Astrocyte (in vitro differentiated cells and primary cell): Measurements from ENCODE around the gene ITIH2. TPM values are rescaled to one million over a fixed set of nuclear protein-coding genes. Genes with fewer than 3 reads are reported as not detected.

ENCODE experiments used
- DNase-seq: peaks from one replicate; pipeline ENCODE4 v3.0.0-alpha.2; 2010; ENCODE audit warnings: low read depth
- FAIRE-seq: peaks from 2 replicates; lab custom pipeline; 2011; peaks lifted over from hg19 to GRCh38; lab: Jason Lieb, UNC
- H2AFZ ChIP-seq: 2 replicates; pipeline ENCODE4 v1.6.0; 2012; ENCODE audit warnings: low read depth, low read length, inconsistent platforms
- H3K27ac ChIP-seq: 2 replicates; pipeline ENCODE4 v1.5.1; 2011; ENCODE audit warnings: low read depth, low read length, inconsistent platforms
- H3K27me3 ChIP-seq: 2 replicates; pipeline ENCODE4 v1.6.0; 2011; ENCODE audit warnings: low read length, inconsistent platforms; ENCODE audit not compliant: insufficient read depth
- H3K36me3 ChIP-seq: 2 replicates; pipeline ENCODE4 v1.5.1; 2011; ENCODE audit warnings: low read length, inconsistent platforms; ENCODE audit not compliant: insufficient read depth
- H3K4me1 ChIP-seq: 2 replicates; pipeline ENCODE4 v1.5.1; 2011; ENCODE audit warnings: low read length, inconsistent platforms; ENCODE audit not compliant: insufficient read depth
- H3K4me2 ChIP-seq: 2 replicates; pipeline ENCODE4 v1.6.0; 2012; ENCODE audit warnings: low read length, inconsistent platforms
- H3K4me3 ChIP-seq: 2 replicates; pipeline ENCODE4 v1.5.1; 2011; ENCODE audit warnings: low read depth, mild to moderate bottlenecking, low read length, inconsistent platforms; ENCODE audit not compliant: insufficient read depth
- H3K79me2 ChIP-seq: 2 replicates; pipeline ENCODE4 v1.6.0; 2012; ENCODE audit warnings: mild to moderate bottlenecking, low read length, inconsistent platforms; ENCODE audit not compliant: insufficient read depth
- H3K9ac ChIP-seq: 2 replicates; pipeline ENCODE4 v1.6.0; 2012; ENCODE audit warnings: mild to moderate bottlenecking, low read length, inconsistent platforms
- H3K9me3 ChIP-seq: 2 replicates; pipeline ENCODE4 v1.5.1; 2012; ENCODE audit warnings: low read depth, mild to moderate bottlenecking, low read length, inconsistent platforms; ENCODE audit not compliant: insufficient read depth
- H4K20me1 ChIP-seq: 2 replicates; pipeline ENCODE4 v1.6.0; 2012; ENCODE audit warnings: low read length, inconsistent platforms; ENCODE audit not compliant: insufficient read depth
- H3K27ac Mint-ChIP-seq: one replicate; pipeline ENCODE4 v1.8.0; 2021; ENCODE audit warnings: mild to moderate bottlenecking, mixed read lengths; ENCODE audit not compliant: unreplicated experiment
- H3K27me3 Mint-ChIP-seq: one replicate; pipeline ENCODE4 v1.8.0; 2021; ENCODE audit warnings: low read depth, mixed read lengths; ENCODE audit not compliant: unreplicated experiment
- H3K36me3 Mint-ChIP-seq: one replicate; pipeline ENCODE4 v1.8.0; 2021; ENCODE audit warnings: low read depth, mixed read lengths; ENCODE audit not compliant: unreplicated experiment
- H3K4me1 Mint-ChIP-seq: one replicate; pipeline ENCODE4 v1.8.0; 2021; ENCODE audit warnings: low read depth, mixed read lengths; ENCODE audit not compliant: unreplicated experiment
- H3K4me3 Mint-ChIP-seq: one replicate; pipeline ENCODE4 v1.8.0; 2021; ENCODE audit warnings: mild to moderate bottlenecking, moderate library complexity, mixed read lengths; ENCODE audit not compliant: unreplicated experiment
- H3K9me3 Mint-ChIP-seq: one replicate; pipeline ENCODE4 v1.8.0; 2021; ENCODE audit warnings: mild to moderate bottlenecking, mixed read lengths; ENCODE audit not compliant: unreplicated experiment
- CTCF ChIP-seq: IDR thresholded peaks from 2 replicates; pipeline ENCODE4 v1.5.1; 2011; ENCODE audit warnings: low read depth, mild to moderate bottlenecking, inconsistent platforms, low read length, moderate library complexity; ENCODE audit not compliant: insufficient read depth
- EZH2 ChIP-seq: IDR thresholded peaks from 2 replicates; pipeline ENCODE4 v1.6.1; 2012; ENCODE audit warnings: mild to moderate bottlenecking, low read length, inconsistent platforms; ENCODE audit not compliant: insufficient read depth
- total RNA-seq: library from RNA; stranded (reverse); gene quantifications from 2 replicates; pipeline ENCODE4 v1.2.1, GENCODE V29; 2021

The ITIH2 gene
- total RNA-seq, 1 donor from 2014 or later, result not detected

- Histone ChIP-seq H3K4me2 (no peak overlapping the region), H3K9ac (no peak overlapping the region), H2AFZ (no peak overlapping the region), H3K27me3 (peaks cover 5% of the 10 kb centered on the region), H4K20me1 (no peaks in the 10 kb centered on the region), H3K79me2 (no peaks in the 10 kb centered on the region), H3K36me3 (no peaks in the 10 kb centered on the region), H3K27ac (no peak overlapping the region), H3K9me3 (no peaks in the 10 kb centered on the region), H3K4me3 (no peak overlapping the region), H3K4me1 (no peaks in the 10 kb centered on the region)
- peaks cover 2% of the 10 kb centered on the region for H3K9me3 Mint-ChIP-seq
- no peak overlapping the region for H3K27ac Mint-ChIP-seq
- no peak for FAIRE-seq
- TF ChIP-seq EZH2, result no peak
- TF ChIP-seq CTCF, result no peak
- H3K27me3 Mint-ChIP-seq, result peaks cover 17% of the 10 kb centered on the region
- no peaks in the 10 kb centered on the region for H3K36me3 Mint-ChIP-seq
- H3K4me1 Mint-ChIP-seq, result no peaks in the 10 kb centered on the region
- no peak overlapping the region for H3K4me3 Mint-ChIP-seq
- DNase-seq, result no peak
Observed at GRCh38 chr10:7701158-7701742, 1.9 kb upstream of the ITIH2 start.

- Histone ChIP-seq H3K4me2 (no peak overlapping the region), H3K27me3 (peaks cover 5% of the 10 kb centered on the region), H3K4me3 (no peak overlapping the region), H3K4me1 (no peaks in the 10 kb centered on the region), H3K27ac (no peak overlapping the region), H3K36me3 (no peaks in the 10 kb centered on the region), H3K79me2 (no peaks in the 10 kb centered on the region), H4K20me1 (no peaks in the 10 kb centered on the region), H3K9ac (no peak overlapping the region), H3K9me3 (no peaks in the 10 kb centered on the region), H2AFZ (no peak overlapping the region)
- DNase-seq (no peak), FAIRE-seq (no peak)
- no peak overlapping the region for H3K27ac Mint-ChIP-seq
- H3K4me1 Mint-ChIP-seq, result no peaks in the 10 kb centered on the region
- no peaks in the 10 kb centered on the region for H3K36me3 Mint-ChIP-seq
- peaks cover 2% of the 10 kb centered on the region for H3K9me3 Mint-ChIP-seq
- no peak overlapping the region for H3K4me3 Mint-ChIP-seq
- TF ChIP-seq EZH2, result no peak
- TF ChIP-seq CTCF, result no peak
- peaks cover 17% of the 10 kb centered on the region for H3K27me3 Mint-ChIP-seq
Observed at GRCh38 chr10:7702288-7702812, 766 bp upstream of the ITIH2 start.
